Rectal smooth muscle tissue (tissue), 1 donor: Measurements from ENCODE around the gene DCAF6.
"Not testable (repeated sequence)": the region's sequence is repeated elsewhere in the genome, so short reads cannot be mapped to it uniquely, and the experiment has no call there.

Experiments used
- H3K27ac ChIP-seq: one replicate; pipeline ENCODE4 v1.7.0; 2013; ENCODE audit warnings: low read depth, low read length, inconsistent platforms
- H3K27me3 ChIP-seq: one replicate; pipeline ENCODE4 v1.7.0; 2013; ENCODE audit warnings: low read length; ENCODE audit not compliant: control insufficient read depth, insufficient read depth
- H3K36me3 ChIP-seq: one replicate; pipeline ENCODE4 v1.7.0; 2013; ENCODE audit warnings: low read length; ENCODE audit not compliant: control insufficient read depth, insufficient read depth
- H3K4me1 ChIP-seq: one replicate; pipeline ENCODE4 v1.7.0; 2013; ENCODE audit warnings: low read length; ENCODE audit not compliant: control insufficient read depth, insufficient read depth
- H3K4me3 ChIP-seq: one replicate; pipeline ENCODE4 v1.7.0; 2013; ENCODE audit warnings: low read length
- H3K9ac ChIP-seq: one replicate; pipeline ENCODE4 v1.7.0; 2013; ENCODE audit warnings: low read length

The DCAF6 gene

DNA sequence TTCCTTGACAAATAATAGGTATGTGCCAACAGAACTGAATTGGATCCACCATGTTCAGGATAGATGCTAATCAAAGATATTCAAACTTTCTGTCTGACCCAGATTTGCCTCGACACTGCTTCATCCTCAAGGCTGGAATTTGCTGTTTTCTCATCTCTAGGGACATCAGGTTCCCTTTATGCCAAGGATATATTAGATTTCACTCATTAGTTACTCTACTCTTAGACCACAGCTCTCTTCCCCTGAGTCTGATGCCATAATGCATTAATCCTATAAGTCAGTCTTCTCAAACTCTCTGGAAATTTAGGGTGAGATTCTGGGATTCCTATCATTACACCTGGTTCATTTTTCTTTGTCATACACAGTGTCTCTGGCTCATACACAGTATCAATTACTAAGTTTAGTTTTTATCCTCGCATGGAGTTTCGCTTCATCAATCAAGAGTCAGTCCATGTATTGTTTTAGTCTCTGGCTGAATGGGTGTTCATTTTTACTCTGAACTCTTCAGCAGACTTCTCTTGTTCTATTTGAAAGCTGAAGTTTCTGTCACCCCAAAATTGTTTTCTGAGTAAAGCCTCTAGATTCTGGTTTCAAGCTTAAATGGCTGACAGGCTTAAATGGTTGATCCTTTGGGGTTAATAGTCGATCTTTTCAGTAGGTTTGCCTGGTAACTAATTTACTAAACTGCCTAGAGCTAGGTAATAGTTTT lies 9.3 kb upstream of the DCAF6 start:
- no peaks in the 10 kb centered on the region for H3K4me1 ChIP-seq
- no peak overlapping the region for H3K4me3 ChIP-seq
- no peaks in the 10 kb centered on the region for H3K36me3 ChIP-seq
- no peak overlapping the region for H3K9ac ChIP-seq
- H3K27ac ChIP-seq: no peak overlapping the region
- H3K27me3 ChIP-seq: no peaks in the 10 kb centered on the region

- no peak overlapping the region for H3K27ac ChIP-seq
- no peak overlapping the region for H3K4me3 ChIP-seq
- no peaks in the 10 kb centered on the region for H3K36me3 ChIP-seq
- no peak overlapping the region for H3K9ac ChIP-seq
- no peaks in the 10 kb centered on the region for H3K4me1 ChIP-seq
- H3K27me3 ChIP-seq: no peaks in the 10 kb centered on the region
Measured at GRCh38 chr1:167928457-167928852, 8.0 kb upstream of the DCAF6 start.

DNA sequence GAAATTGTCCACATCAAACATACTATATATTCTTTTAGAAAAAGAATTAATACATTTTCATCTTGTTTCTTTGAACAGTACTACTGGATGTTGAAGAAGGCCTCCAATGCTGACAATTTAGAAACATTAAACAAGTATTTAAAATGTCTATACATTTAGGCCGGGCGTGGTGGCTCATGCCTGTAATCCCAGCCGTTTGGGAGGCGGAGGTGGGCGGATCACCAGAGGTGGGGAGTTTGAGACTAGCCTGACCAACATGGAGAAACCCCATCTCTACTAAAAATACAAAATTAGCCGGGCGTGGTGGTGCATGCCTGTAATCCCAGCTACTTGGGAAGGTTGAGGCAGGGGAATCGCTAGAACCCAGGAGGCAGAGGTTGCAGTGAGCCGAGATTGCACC lies 7.6 kb upstream of the DCAF6 start:
- H3K9ac ChIP-seq, H3K27ac ChIP-seq, H3K27me3 ChIP-seq, H3K36me3 ChIP-seq, H3K4me3 ChIP-seq, H3K4me1 ChIP-seq: not testable (repeated sequence)

DNA sequence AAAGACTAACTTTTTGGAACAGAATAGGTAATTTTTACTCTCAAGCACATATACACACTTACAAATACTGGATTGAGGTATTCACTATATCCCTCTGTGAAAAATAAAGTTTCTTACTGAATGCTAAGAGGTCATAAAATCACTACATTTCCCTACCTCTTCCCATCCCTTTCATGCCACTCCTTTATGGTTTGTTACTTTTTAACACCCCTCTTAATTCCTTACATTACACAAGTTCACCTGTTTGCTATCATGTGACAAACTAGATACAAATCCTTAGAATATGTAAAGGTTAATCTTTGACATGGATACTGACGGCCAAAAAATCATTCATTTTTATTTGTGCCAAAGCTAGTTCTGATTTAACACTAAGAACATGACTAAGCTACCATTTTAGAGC lies 6.8 kb upstream of the DCAF6 start:
- no peak overlapping the region for H3K4me3 ChIP-seq
- no peaks in the 10 kb centered on the region for H3K36me3 ChIP-seq
- H3K9ac ChIP-seq: no peak overlapping the region
- no peaks in the 10 kb centered on the region for H3K27me3 ChIP-seq
- H3K4me1 ChIP-seq: peaks cover 11% of the 10 kb centered on the region
- no peak overlapping the region for H3K27ac ChIP-seq

- H3K27ac ChIP-seq: peak overlapping the region; percentile 92
- no peak overlapping the region for H3K9ac ChIP-seq
- H3K27me3 ChIP-seq: no peaks in the 10 kb centered on the region
- peaks cover 18% of the 10 kb centered on the region for H3K4me1 ChIP-seq
- no peaks in the 10 kb centered on the region for H3K36me3 ChIP-seq
- peak overlapping the region; percentile 91 for H3K4me3 ChIP-seq
Measured at GRCh38 chr1:167933788-167934187, 2.7 kb upstream of the DCAF6 start.

GRCh38 chr1:167934426-167935215 lies 1.9 kb upstream of the DCAF6 start:
- Histone ChIP-seq H3K36me3 (no peaks in the 10 kb centered on the region), H3K9ac (no peak overlapping the region), H3K4me3 (peak overlapping the region; percentile 91), H3K27me3 (no peaks in the 10 kb centered on the region), H3K4me1 (peaks cover 18% of the 10 kb centered on the region), H3K27ac (peak overlapping the region; percentile 92)

DNA sequence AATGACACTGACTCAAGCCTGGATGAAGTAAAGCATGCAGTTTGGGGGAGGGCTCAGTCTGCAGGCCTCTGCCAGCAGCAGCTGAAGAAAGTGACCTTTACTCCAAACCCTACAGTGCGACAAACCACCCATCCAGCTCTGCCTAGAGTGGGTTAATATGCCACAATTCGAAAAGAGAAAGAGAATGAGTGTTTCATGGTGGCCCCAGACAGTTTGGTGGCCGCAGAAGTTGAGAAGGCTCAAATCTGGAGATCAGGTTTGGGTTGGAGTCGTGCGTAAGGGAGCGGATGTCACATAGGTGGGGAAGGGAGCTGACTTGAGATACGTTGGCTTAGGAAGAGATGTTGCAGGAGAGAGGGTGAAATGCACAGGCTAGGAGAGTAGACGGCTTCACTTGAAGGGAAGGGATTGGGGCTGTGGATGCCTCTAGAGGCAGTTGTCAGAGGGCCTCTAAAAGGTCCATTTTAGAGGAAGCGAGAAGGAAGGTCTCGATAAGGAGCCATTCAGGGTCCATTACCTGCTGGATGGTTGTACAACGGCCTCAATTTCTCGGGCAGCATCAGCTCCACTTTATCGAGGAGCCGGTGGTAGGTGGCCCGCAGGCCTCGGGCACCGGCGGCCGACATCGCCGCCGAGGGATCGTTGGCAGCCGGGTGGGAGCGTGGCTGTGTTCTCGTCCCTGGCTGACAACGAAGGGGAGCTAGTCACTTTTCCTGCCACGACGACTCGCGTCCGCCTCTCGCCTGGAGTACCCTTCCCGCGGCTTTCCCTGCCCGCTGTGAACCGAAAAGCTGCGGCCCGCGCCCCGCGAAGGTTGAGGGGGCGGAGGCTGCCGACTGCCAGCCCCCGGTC lies 1.0 kb upstream of the DCAF6 start:
- Histone ChIP-seq H3K36me3 (no peaks in the 10 kb centered on the region), H3K27me3 (no peaks in the 10 kb centered on the region), H3K9ac (peak overlapping the region; percentile 75), H3K4me3 (peak overlapping the region; percentile 91), H3K4me1 (peaks cover 18% of the 10 kb centered on the region), H3K27ac (peak overlapping the region; percentile 92)

DNA sequence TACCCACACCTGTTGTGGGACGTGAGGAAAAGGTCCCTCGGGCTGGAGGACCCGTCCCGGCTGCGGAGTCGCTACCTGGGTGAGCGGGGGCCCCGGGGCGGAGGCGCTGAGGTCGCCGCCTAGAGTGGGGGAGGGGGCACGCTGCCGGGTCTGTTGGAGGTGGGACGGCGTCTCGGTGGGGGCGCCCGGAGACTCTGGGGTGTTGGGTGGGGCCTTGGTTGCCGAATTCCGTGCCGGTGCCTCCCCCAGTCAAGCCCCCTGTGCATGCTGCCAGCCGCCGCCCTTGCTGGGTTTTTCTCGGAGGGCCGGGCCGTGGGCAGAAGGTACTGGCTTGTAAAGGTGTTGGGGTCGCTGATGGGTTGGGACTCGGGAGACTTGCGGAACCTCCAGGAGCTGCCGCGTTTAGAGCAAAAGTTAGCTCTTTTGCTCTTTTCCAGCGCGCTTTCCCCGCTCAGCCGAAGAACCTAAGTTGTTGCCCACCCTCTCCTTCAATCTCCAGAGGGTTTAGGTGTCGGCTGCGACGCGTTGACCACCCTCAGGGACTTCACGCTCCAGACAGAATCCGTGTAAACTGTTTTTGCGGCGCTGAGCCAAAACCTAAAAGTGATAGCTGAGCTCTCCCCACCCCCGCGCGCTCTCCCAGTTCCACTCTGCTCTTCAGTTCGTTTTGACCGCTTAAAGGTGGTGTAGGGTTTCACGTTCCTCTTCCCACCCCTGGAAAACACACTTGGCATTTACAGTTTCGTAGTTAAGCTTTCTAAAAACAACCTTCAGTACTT lies 636 bp downstream of the DCAF6 start, which contains the start of gene MPC2:
Gene MPC2, minus strand, starts transcription at position 143 of the 779 bp plus-strand sequence. CDS start 1,231 bp downstream, outside the sequence.
- H3K9ac ChIP-seq: peak within 1 kb of the TSS; percentile 94
- no peaks in the 10 kb centered on the region for H3K36me3 ChIP-seq
- H3K4me3 ChIP-seq: peak within 1 kb of the TSS; percentile 91
- no peaks in the 10 kb centered on the region for H3K27me3 ChIP-seq
- H3K27ac ChIP-seq: peak within 1 kb of the TSS; percentile 96
- peaks cover 18% of the 10 kb centered on the region for H3K4me1 ChIP-seq

DNA sequence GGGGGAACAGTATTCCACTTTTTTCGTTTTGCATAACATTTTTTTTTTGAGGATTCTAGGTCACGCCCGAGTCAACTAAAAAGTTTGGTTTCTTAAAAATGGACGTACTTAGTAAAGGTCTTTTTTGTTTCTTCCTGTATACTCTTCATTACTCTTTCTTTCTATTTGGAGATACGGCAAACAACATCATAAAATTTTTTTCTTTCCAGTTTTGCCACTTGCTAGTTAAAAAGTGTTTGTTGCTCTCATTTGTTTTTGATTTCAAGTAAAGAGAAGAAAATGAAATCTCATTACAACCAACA lies 1.2 kb downstream of the DCAF6 start:
- H3K4me1 ChIP-seq: peaks cover 18% of the 10 kb centered on the region
- H3K27ac ChIP-seq: peak overlapping the region; percentile 96
- peak overlapping the region; percentile 85 for H3K4me3 ChIP-seq
- peak overlapping the region; percentile 94 for H3K9ac ChIP-seq
- H3K27me3 ChIP-seq: no peaks in the 10 kb centered on the region
- H3K36me3 ChIP-seq: no peaks in the 10 kb centered on the region

GRCh38 chr1:167938080-167938636 lies 1.7 kb downstream of the DCAF6 start:
- Histone ChIP-seq H3K27ac (no peak overlapping the region), H3K4me1 (peaks cover 18% of the 10 kb centered on the region), H3K36me3 (no peaks in the 10 kb centered on the region), H3K9ac (no peak overlapping the region), H3K27me3 (no peaks in the 10 kb centered on the region), H3K4me3 (peak overlapping the region; percentile 85)

GRCh38 chr1:167940264-167940663 lies 3.8 kb downstream of the DCAF6 start:
- H3K9ac ChIP-seq: no peak overlapping the region

More at GRCh38 chr1:167940264-167940663, 3.8 kb downstream of the DCAF6 start:
- Histone ChIP-seq H3K4me3 (no peak overlapping the region), H3K36me3 (no peaks in the 10 kb centered on the region), H3K27ac (no peak overlapping the region), H3K4me1 (peaks cover 7% of the 10 kb centered on the region), H3K27me3 (no peaks in the 10 kb centered on the region)
